Activated CD8-positive, alpha-beta memory T cell treated with anti-CD3 and anti-CD28 coated beads, Interleukin-2, amount 50 U/mL, for 48 hours (primary cell): Measurements from ENCODE around the gene PDK4.
"Not testable (repeated sequence)": the region's sequence is repeated elsewhere in the genome, so short reads cannot be mapped to it uniquely, and the experiment has no call there.

Experiments
- DNase-seq: peaks from one replicate; pipeline ENCODE4 v3.0.0-alpha.2; 2020

The PDK4 gene

GRCh38 chr7:95558864-95559263 is 37.5 kb downstream of the PDK4 start:
- no peak for DNase-seq

- DNase-seq = no peak
Observed at GRCh38 chr7:95556777-95557176, 39.5 kb downstream of the PDK4 start.

- no peak for DNase-seq
Observed at GRCh38 chr7:95553939-95554338, 42.4 kb downstream of the PDK4 start.

GRCh38 chr7:95552010-95552926 is 44.0 kb downstream of the PDK4 start:
- DNase-seq = not testable (repeated sequence)

- DNase-seq = no peak
Observed at GRCh38 chr7:95550546-95550945, 45.8 kb downstream of the PDK4 start.

- no peak for DNase-seq
Observed at GRCh38 chr7:95549818-95550529, 46.3 kb downstream of the PDK4 start.

- no peak for DNase-seq
Observed at GRCh38 chr7:95547361-95548348, 48.7 kb downstream of the PDK4 start.

- no peak for DNase-seq
Observed at GRCh38 chr7:95546647-95547046, 49.7 kb downstream of the PDK4 start.

GRCh38 chr7:95545673-95546072 is 50.6 kb downstream of the PDK4 start:
- DNase-seq = no peak

GRCh38 chr7:95545007-95545615 is 51.2 kb downstream of the PDK4 start:
- DNase-seq = no peak

- no peak for DNase-seq
Observed at GRCh38 chr7:95544171-95544570, 52.1 kb downstream of the PDK4 start.

GRCh38 chr7:95543312-95543711 is 53.0 kb downstream of the PDK4 start:
- DNase-seq = no peak

- no peak for DNase-seq
Observed at GRCh38 chr7:95540366-95540765, 56.0 kb downstream of the PDK4 start.

GRCh38 chr7:95539426-95539825 is 56.9 kb downstream of the PDK4 start:
- DNase-seq = no peak

GRCh38 chr7:95537468-95537867 is 58.8 kb downstream of the PDK4 start:
- DNase-seq = no peak

GRCh38 chr7:95536656-95537311 is 59.5 kb downstream of the PDK4 start:
- no peak for DNase-seq

- no peak for DNase-seq
Observed at GRCh38 chr7:95535662-95536061, 60.7 kb downstream of the PDK4 start.

- no peak for DNase-seq
Observed at GRCh38 chr7:95534796-95535195, 61.5 kb downstream of the PDK4 start.
